Lung (tissue), 12 donors: ENCODE results near the gene ANKRD13A. TPM values are rescaled to one million over a fixed set of nuclear protein-coding genes. Genes with fewer than 3 reads are reported as not detected.

Source experiments
- ATAC-seq: fragments of 200-7000 bp; cut with Tn5 transposase; one replicate; pipeline ENCODE4 v1.9.1; 2020; ENCODE audit warnings: moderate number of reproducible peaks; ENCODE audit not compliant: insufficient read depth, low FRiP score
- DNase-seq, 3 donors: peaks; one replicate each; pipeline ENCODE4 v3.0.0-alpha.2; 2013 to 2017
- H3K27ac ChIP-seq, 2 donors: one replicate each; pipeline ENCODE4 v1.5.1; 2013; ENCODE audit warnings: mild to moderate bottlenecking in 2 of 2, moderate library complexity in 2 of 2, control low read depth in 1 of 2, inconsistent platforms in 1 of 2, low read depth in 1 of 2, low read length in 1 of 2
- H3K27me3 ChIP-seq, 3 donors: one replicate each; pipeline ENCODE4 v1.5.1; 2013; ENCODE audit warnings: low read length in 2 of 3; ENCODE audit not compliant: control insufficient read depth in 3 of 3, insufficient read depth in 3 of 3
- H3K36me3 ChIP-seq, 4 donors: one replicate each; pipeline ENCODE4 v1.5.1; 2013; ENCODE audit warnings: low read length in 4 of 4, mild to moderate bottlenecking in 1 of 4, moderate library complexity in 1 of 4; ENCODE audit not compliant: control insufficient read depth in 4 of 4, insufficient read depth in 4 of 4
- H3K4me1 ChIP-seq, 5 donors: one replicate each; pipeline ENCODE4 v1.5.1; 2013; ENCODE audit warnings: low read length in 5 of 5, mild to moderate bottlenecking in 2 of 5, moderate library complexity in 1 of 5; ENCODE audit not compliant: control insufficient read depth in 5 of 5, insufficient read depth in 5 of 5
- H3K4me3 ChIP-seq: one replicate; pipeline ENCODE4 v1.5.1; 2013; ENCODE audit warnings: mild to moderate bottlenecking, control low read depth, moderate library complexity
- H3K9ac ChIP-seq, 2 donors: one replicate each; pipeline ENCODE4 v1.5.1; 2013; ENCODE audit warnings: low read length in 2 of 2, control low read depth in 1 of 2; ENCODE audit not compliant: insufficient read depth in 1 of 2
- H3K9me3 ChIP-seq, 4 donors: one replicate each; pipeline ENCODE4 v1.5.1; 2013; ENCODE audit warnings: low read length in 3 of 4, mild to moderate bottlenecking in 1 of 4, moderate library complexity in 1 of 4; ENCODE audit not compliant: control insufficient read depth in 4 of 4, insufficient read depth in 3 of 4
- CTCF ChIP-seq: IDR thresholded peaks from 2 replicates; pipeline ENCODE4 v1.5.1; 2012; ENCODE audit warnings: mild to moderate bottlenecking; ENCODE audit errors: control extremely low read depth, extremely low read depth
- WGBS, 2 donors: extraction: QIAGEN DNeasy Blood & Tissue Kit; methylation state at CpG; one replicate each; pipeline ENCODE4 v1.1.7; 2013; 5-methylcytosine and 5-hydroxymethylcytosine counted together
- polyA plus RNA-seq, 2 donors: library from polyadenylated mRNA; stranded (reverse); fragments of 200-250 nt; gene quantifications; one replicate each; pipeline ENCODE4 v1.2.1, GENCODE V29; 2013
- total RNA-seq, 2 donors: library from RNA; depleted of rRNA in 1 of 2; stranded (reverse); fragments of >200 nt in 1 of 2; gene quantifications; one replicate each; pipeline ENCODE4 v1.2.1, GENCODE V29; 2014 to 2021
- donor health status: control.
- donor health status: control.
- donor health status: Bipolar disorder and iron deficiency.
- donor health status: healthy.
- donor health status: DM: yes; HTN: yes; CAD: no.

The ANKRD13A gene
- total and polyA plus RNA-seq, 4 donors: 21.6 to 83.0 (median 53.8) TPM

- peaks cover 8 to 52% (median 28%) of the 10 kb centered on the region in 4 donors for H3K36me3 ChIP-seq
- no peak overlapping the region for H3K9ac ChIP-seq
- no peaks in the 10 kb centered on the region for H3K27me3 ChIP-seq
- no peaks in the 10 kb centered on the region for H3K9me3 ChIP-seq
- no peak for TF ChIP-seq CTCF
- H3K4me3 ChIP-seq: no peak overlapping the region
- H3K27ac ChIP-seq: no peak overlapping the region
- DNase-seq (no peak), ATAC-seq (no peak)
- peaks cover 0 to 1% (median 0%) of the 10 kb centered on the region in 5 donors for H3K4me1 ChIP-seq
- 8 to 28% methylated on average over 2 of the region's 2 CpGs for WGBS, 2 donors
Measured at GRCh38 chr12:110015132-110015531, 15.9 kb downstream of the ANKRD13A start.

- DNase-seq (peak in 2 of 3 donors; percentile 50 to 72), ATAC-seq (no peak)
- TF ChIP-seq CTCF: no peak
- no peaks in the 10 kb centered on the region for H3K9me3 ChIP-seq
- WGBS, 2 donors: 87% methylated on average over 4 of the region's 4 CpGs
- H3K4me1 ChIP-seq: peaks cover 1 to 33% (median 6%) of the 10 kb centered on the region in 5 donors
- H3K4me3 ChIP-seq: no peak overlapping the region
- H3K9ac ChIP-seq: peak overlapping the region in 1 of 2 donors; percentile 17
- H3K27ac ChIP-seq: no peak overlapping the region
- no peaks in the 10 kb centered on the region for H3K27me3 ChIP-seq
- peaks cover 8 to 33% (median 24%) of the 10 kb centered on the region in 4 donors for H3K36me3 ChIP-seq
Measured at GRCh38 chr12:110020956-110021355, 21.7 kb downstream of the ANKRD13A start.

DNA sequence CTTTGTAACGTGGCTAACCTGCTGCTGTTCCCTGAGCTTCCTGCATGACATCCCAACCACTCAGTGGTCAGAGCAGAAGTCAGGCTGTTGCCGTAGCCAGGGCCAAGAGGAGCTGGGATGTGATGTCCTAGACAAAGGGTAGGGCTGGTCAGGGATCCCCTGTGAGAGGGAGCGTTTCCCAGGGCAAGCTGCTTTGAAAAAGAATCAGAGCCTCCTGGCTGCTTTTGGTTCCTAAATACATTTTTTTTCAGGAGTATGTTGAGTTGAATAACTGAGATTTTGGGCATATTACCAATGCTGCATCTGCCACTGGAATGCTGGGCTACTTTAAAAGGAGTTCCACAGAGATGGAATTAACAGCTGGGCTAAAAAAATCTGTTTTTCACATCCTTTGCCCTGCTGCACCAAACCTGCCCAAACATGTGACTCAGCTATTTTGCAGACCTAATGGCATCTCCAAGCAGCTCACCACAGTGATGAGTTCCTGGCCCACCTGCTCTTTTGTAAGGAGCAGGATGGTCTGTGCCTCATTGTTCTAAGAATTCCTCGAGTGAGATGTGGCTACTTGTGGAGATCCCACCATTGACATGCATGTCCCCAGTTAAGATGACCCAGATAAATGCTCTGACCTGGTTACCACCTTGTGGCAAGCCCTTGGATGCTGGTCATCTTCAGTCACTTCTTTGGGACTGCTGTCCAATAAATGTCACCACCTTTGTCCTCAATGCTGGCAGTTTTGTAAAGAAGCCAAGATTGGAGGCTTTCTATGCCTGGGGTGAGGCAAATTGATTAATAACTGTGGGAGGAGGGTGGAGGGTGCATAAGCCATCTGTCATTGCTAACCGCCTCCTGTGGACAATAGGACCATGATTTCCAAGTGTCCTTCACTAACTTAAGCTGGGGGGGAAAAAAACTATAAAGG, 24.1 kb downstream of the ANKRD13A start:
- Histone ChIP-seq H3K4me1 (peaks cover 1 to 33% (median 6%) of the 10 kb centered on the region in 5 donors), H3K36me3 (peaks cover 13 to 30% (median 28%) of the 10 kb centered on the region in 4 donors), H3K4me3 (no peak overlapping the region), H3K9ac (peak overlapping the region in 1 of 2 donors; percentile 73), H3K27me3 (no peaks in the 10 kb centered on the region), H3K27ac (no peak overlapping the region), H3K9me3 (no peaks in the 10 kb centered on the region)
- no peak for TF ChIP-seq CTCF
- DNase-seq: peak; percentile 43 to 83 (median 81)
- 79 to 83% methylated on average over 5 of the region's 5 CpGs for WGBS, 2 donors
- ATAC-seq: no peak
